KMS-11 (cell line): ENCODE data around the gene POMC.

Experiments
- H2AFZ ChIP-seq: fragments of 200-600 bp; sonication (generic); 2 replicates; pipeline ENCODE4 v1.6.1; 2016; ENCODE audit warnings: antibody characterized with exemption, mixed run types, low read depth
- H3K27ac ChIP-seq: fragments of 200-600 bp; sonication (generic); 2 replicates; pipeline ENCODE4 v1.6.1; 2016; ENCODE audit warnings: mild to moderate bottlenecking, mixed run types
- H3K27me3 ChIP-seq: fragments of 200-600 bp; sonication (generic); 2 replicates; pipeline ENCODE4 v1.6.1; 2017; ENCODE audit warnings: mild to moderate bottlenecking, low read depth, mixed run types, moderate library complexity; ENCODE audit not compliant: insufficient read depth
- H3K36me3 ChIP-seq: fragments of 200-600 bp; sonication (generic); 2 replicates; pipeline ENCODE4 v1.6.1; 2017; ENCODE audit warnings: mild to moderate bottlenecking, mixed run types; ENCODE audit not compliant: insufficient read depth
- H3K4me1 ChIP-seq: fragments of 200-600 bp; sonication (generic); 2 replicates; pipeline ENCODE4 v1.6.1; 2016; ENCODE audit warnings: mild to moderate bottlenecking, low read depth, mixed run types; ENCODE audit not compliant: poor library complexity, severe bottlenecking
- H3K4me2 ChIP-seq: fragments of 200-600 bp; sonication (generic); 2 replicates; pipeline ENCODE4 v1.7.0; 2016; ENCODE audit warnings: mild to moderate bottlenecking, mixed run types
- H3K4me3 ChIP-seq: fragments of 200-600 bp; sonication (generic); IDR thresholded peaks from 2 replicates; pipeline ENCODE4 v1.6.1; 2017; ENCODE audit warnings: low read depth, low read length, mixed read lengths; ENCODE audit not compliant: insufficient read depth
- H3K79me2 ChIP-seq: fragments of 200-600 bp; sonication (generic); 2 replicates; pipeline ENCODE4 v1.6.1; 2016; ENCODE audit warnings: low read depth, mixed run types; ENCODE audit not compliant: insufficient read depth
- H3K9ac ChIP-seq: fragments of 200-600 bp; sonication (generic); 2 replicates; pipeline ENCODE4 v1.6.1; 2016; ENCODE audit warnings: mild to moderate bottlenecking, mixed run types
- H4K20me1 ChIP-seq: fragments of 200-600 bp; sonication (generic); 2 replicates; pipeline ENCODE4 v1.6.1; 2016; ENCODE audit warnings: mild to moderate bottlenecking, mixed run types; ENCODE audit not compliant: insufficient read depth
- TF ChIP-seq, protein P1 (sequence below): fragments of 200-600 bp; sonication (generic); conservative IDR thresholded peaks from 2 replicates; pipeline ENCODE4 v1.6.1; 2017; ENCODE audit warnings: low read depth, mild to moderate bottlenecking, antibody characterized with exemption, low read length, moderate library complexity, mixed read lengths

The POMC gene

GRCh38 chr2:25187729-25188350 lies 19.5 kb upstream of the POMC start:
- TF ChIP-seq, protein P1, sequence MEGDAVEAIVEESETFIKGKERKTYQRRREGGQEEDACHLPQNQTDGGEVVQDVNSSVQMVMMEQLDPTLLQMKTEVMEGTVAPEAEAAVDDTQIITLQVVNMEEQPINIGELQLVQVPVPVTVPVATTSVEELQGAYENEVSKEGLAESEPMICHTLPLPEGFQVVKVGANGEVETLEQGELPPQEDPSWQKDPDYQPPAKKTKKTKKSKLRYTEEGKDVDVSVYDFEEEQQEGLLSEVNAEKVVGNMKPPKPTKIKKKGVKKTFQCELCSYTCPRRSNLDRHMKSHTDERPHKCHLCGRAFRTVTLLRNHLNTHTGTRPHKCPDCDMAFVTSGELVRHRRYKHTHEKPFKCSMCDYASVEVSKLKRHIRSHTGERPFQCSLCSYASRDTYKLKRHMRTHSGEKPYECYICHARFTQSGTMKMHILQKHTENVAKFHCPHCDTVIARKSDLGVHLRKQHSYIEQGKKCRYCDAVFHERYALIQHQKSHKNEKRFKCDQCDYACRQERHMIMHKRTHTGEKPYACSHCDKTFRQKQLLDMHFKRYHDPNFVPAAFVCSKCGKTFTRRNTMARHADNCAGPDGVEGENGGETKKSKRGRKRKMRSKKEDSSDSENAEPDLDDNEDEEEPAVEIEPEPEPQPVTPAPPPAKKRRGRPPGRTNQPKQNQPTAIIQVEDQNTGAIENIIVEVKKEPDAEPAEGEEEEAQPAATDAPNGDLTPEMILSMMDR, result no peak
- Histone ChIP-seq H3K79me2 (no peaks in the 10 kb centered on the region), H2AFZ (no peak overlapping the region), H3K27ac (no peak overlapping the region), H3K4me1 (no peaks in the 10 kb centered on the region), H3K9ac (no peak overlapping the region), H4K20me1 (no peaks in the 10 kb centered on the region), H3K36me3 (no peaks in the 10 kb centered on the region), H3K4me2 (no peak overlapping the region), H3K27me3 (no peaks in the 10 kb centered on the region), H3K4me3 (no peak overlapping the region)

DNA sequence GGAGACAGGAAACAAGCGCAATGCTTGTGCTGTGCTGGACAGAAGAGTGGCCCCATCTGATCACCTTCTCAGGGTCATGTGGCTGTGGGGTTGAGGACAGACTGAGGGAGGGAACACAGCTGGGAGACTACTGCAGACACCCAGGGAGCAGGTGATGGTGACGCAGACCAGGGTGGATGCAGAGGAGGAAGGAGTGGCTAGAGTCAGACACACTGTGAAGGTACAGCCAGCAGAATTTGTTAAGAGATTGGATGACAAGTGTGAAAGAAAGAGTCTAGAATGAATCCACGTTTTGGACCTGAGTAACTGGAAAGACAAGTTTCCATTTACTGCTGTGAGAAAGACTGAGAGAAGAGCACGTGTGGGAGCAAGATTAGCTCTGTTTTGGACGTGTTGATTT lies 15.9 kb upstream of the POMC start:
- H3K4me3 ChIP-seq, result no peak overlapping the region
- no peaks in the 10 kb centered on the region for H3K4me1 ChIP-seq
- no peaks in the 10 kb centered on the region for H3K79me2 ChIP-seq
- TF ChIP-seq, protein P1, result no peak
- H4K20me1 ChIP-seq, result no peaks in the 10 kb centered on the region
- H3K4me2 ChIP-seq, result no peak overlapping the region
- H3K27me3 ChIP-seq, result no peaks in the 10 kb centered on the region
- H3K36me3 ChIP-seq, result no peaks in the 10 kb centered on the region
- no peak overlapping the region for H2AFZ ChIP-seq
- no peak overlapping the region for H3K27ac ChIP-seq
- H3K9ac ChIP-seq, result no peak overlapping the region

GRCh38 chr2:25178976-25179375 lies 10.6 kb upstream of the POMC start:
- Histone ChIP-seq H3K27me3 (no peaks in the 10 kb centered on the region), H2AFZ (no peak overlapping the region), H3K79me2 (no peaks in the 10 kb centered on the region), H3K9ac (no peak overlapping the region), H3K4me1 (no peaks in the 10 kb centered on the region), H3K4me3 (no peak overlapping the region), H3K27ac (no peak overlapping the region), H3K4me2 (no peak overlapping the region), H3K36me3 (no peaks in the 10 kb centered on the region), H4K20me1 (no peaks in the 10 kb centered on the region)
- TF ChIP-seq, protein P1, result no peak

GRCh38 chr2:25177211-25177611 lies 8.8 kb upstream of the POMC start:
- no peak overlapping the region for H3K4me2 ChIP-seq
- H3K36me3 ChIP-seq, result no peaks in the 10 kb centered on the region
- no peaks in the 10 kb centered on the region for H3K4me1 ChIP-seq
- no peak overlapping the region for H2AFZ ChIP-seq
- no peaks in the 10 kb centered on the region for H3K27me3 ChIP-seq
- H3K27ac ChIP-seq, result no peak overlapping the region
- no peak overlapping the region for H3K9ac ChIP-seq
- H3K4me3 ChIP-seq, result no peak overlapping the region
- TF ChIP-seq, protein P1, result no peak
- H4K20me1 ChIP-seq, result no peaks in the 10 kb centered on the region
- H3K79me2 ChIP-seq, result no peaks in the 10 kb centered on the region
